Measurements from ENCODE around the gene TRIM38.

Gene TRIM38

DNA sequence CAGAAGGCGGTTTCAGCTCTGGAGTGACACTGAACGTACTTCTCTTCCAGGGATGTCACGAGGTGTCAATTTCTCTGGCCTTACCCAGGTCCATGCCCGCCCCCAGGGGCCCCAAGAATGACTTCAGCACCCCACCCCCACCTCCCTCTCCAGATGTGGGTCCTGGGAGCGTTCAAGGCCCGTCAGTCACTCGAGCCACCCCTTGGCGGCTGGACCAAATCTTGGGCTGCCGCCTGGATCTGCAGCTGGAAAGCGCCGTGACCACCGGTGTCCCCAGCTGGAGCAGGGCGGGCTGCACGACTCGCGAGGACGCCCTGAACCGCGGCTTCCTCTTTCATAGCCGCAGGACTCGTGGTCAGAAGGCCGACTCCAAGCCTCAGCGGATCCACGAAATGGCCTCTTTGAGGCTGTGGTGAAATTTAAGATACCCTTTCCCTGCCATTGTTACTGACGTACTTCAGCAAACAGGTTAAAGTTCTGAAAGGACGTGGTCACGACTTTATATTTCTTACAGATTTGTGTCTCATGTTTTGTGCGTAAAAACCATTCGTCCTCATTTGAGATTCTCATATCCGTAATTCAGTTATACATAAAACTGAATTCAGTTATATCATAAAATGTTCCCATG, 29.3 kb downstream of the TRIM38 start (continued):
- TF ChIP-seq ZNF398 (tag by site-specific recombination; IDR thresholded peaks at IDR 0.05), result peak; percentile 64; the same call in 1 of the 2 replicates
- TF ChIP-seq HOXC10 (CRISPR knock-in tag; IDR thresholded peaks at IDR 0.05), result no peak
- TF ChIP-seq ZNF623 (tag by site-specific recombination; IDR thresholded peaks at IDR 0.05), result no peak
- 0 out of 2 replicates have a peak, but pooled peaks have one; percentile 24 for TF ChIP-seq TRIM28 (IDR thresholded peaks at IDR 0.05; ENCODE audit: borderline replicate concordance, low read length)
- TF ChIP-seq, protein P1, sequence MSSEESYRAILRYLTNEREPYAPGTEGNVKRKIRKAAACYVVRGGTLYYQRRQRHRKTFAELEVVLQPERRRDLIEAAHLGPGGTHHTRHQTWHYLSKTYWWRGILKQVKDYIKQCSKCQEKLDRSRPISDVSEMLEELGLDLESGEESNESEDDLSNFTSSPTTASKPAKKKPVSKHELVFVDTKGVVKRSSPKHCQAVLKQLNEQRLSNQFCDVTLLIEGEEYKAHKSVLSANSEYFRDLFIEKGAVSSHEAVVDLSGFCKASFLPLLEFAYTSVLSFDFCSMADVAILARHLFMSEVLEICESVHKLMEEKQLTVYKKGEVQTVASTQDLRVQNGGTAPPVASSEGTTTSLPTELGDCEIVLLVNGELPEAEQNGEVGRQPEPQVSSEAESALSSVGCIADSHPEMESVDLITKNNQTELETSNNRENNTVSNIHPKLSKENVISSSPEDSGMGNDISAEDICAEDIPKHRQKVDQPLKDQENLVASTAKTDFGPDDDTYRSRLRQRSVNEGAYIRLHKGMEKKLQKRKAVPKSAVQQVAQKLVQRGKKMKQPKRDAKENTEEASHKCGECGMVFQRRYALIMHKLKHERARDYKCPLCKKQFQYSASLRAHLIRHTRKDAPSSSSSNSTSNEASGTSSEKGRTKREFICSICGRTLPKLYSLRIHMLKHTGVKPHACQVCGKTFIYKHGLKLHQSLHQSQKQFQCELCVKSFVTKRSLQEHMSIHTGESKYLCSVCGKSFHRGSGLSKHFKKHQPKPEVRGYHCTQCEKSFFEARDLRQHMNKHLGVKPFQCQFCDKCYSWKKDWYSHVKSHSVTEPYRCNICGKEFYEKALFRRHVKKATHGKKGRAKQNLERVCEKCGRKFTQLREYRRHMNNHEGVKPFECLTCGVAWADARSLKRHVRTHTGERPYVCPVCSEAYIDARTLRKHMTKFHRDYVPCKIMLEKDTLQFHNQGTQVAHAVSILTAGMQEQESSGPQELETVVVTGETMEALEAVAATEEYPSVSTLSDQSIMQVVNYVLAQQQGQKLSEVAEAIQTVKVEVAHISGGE (tag by site-specific recombination; conservative IDR thresholded peaks at IDR 0.05; ENCODE audit: low read depth), result no peak
- TF ChIP-seq, protein P2, sequence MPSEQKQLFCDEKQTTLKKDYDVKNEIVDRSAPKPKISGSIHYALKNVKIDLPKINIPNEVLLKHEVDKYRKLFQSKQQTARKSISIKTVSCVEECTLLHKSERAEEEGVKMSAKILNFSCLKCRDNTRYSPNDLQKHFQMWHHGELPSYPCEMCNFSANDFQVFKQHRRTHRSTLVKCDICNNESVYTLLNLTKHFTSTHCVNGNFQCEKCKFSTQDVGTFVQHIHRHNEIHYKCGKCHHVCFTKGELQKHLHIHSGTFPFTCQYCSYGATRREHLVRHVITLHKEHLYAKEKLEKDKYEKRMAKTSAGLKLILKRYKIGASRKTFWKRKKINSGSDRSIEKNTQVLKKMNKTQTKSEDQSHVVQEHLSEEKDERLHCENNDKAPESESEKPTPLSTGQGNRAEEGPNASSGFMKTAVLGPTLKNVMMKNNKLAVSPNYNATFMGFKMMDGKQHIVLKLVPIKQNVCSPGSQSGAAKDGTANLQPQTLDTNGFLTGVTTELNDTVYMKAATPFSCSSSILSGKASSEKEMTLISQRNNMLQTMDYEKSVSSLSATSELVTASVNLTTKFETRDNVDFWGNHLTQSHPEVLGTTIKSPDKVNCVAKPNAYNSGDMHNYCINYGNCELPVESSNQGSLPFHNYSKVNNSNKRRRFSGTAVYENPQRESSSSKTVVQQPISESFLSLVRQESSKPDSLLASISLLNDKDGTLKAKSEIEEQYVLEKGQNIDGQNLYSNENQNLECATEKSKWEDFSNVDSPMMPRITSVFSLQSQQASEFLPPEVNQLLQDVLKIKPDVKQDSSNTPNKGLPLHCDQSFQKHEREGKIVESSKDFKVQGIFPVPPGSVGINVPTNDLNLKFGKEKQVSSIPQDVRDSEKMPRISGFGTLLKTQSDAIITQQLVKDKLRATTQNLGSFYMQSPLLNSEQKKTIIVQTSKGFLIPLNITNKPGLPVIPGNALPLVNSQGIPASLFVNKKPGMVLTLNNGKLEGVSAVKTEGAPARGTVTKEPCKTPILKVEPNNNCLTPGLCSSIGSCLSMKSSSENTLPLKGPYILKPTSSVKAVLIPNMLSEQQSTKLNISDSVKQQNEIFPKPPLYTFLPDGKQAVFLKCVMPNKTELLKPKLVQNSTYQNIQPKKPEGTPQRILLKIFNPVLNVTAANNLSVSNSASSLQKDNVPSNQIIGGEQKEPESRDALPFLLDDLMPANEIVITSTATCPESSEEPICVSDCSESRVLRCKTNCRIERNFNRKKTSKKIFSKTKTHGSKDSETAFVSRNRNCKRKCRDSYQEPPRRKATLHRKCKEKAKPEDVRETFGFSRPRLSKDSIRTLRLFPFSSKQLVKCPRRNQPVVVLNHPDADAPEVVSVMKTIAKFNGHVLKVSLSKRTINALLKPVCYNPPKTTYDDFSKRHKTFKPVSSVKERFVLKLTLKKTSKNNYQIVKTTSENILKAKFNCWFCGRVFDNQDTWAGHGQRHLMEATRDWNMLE (tag by site-specific recombination; conservative IDR thresholded peaks at IDR 0.05; ENCODE audit: low read depth), result no peak
- no peak for TF ChIP-seq ZSCAN16 (tag by site-specific recombination; IDR thresholded peaks at IDR 0.05)
- no peak for TF ChIP-seq ZNF2 (tag by site-specific recombination; IDR thresholded peaks at IDR 0.05)

- peak overlapping the region; percentile 55 for H3K4me3 ChIP-seq (ENCODE audit: low read depth, low read length)
- H3K36me3 ChIP-seq (ENCODE audit: control insufficient read depth in 2 of 2, insufficient read depth in 1 of 2, low read length in 2 of 2), result peaks cover 0 to 6% of the 10 kb centered on the region in 2 experiments; a peak in 1 of 3 replicates
- peak overlapping the region; percentile 62 for H3K27ac ChIP-seq (ENCODE audit: extremely low read depth, low read depth, low read length)
- H3K4me1 ChIP-seq (ENCODE audit: control insufficient read depth, insufficient read depth, low read length), result no peaks in the 10 kb centered on the region
- H3K9me3 ChIP-seq (ENCODE audit: control insufficient read depth, insufficient read depth, low read depth, low read length), result no peaks in the 10 kb centered on the region
- CTCF ChIA-PET, result interaction anchor here (0.5 to 5.9 kb wide), 42 partner anchors 10 to 1743 kb away, joined by 3 to 102 read pairs (median 4); partner anchors contain the start of genes SLC17A3 and TRIM38
- POLR2A ChIA-PET, result interaction anchor here (0.6 to 3.2 kb wide), 15 partner anchors 10 to 132 kb away, joined by 3 to 58 read pairs (median 6); partner anchors contain the start of gene TRIM38
- TF ChIP-seq EGR2 (tag by site-specific recombination; IDR thresholded peaks at IDR 0.05; ENCODE audit: low read depth) (no peak), ZNF704 (tag by site-specific recombination; IDR thresholded peaks at IDR 0.05) (no peak), ZNF175 (tag by site-specific recombination; IDR thresholded peaks at IDR 0.05) (no peak), ZNF785 (tag by site-specific recombination; IDR thresholded peaks at IDR 0.05) (no peak), ZNF571 (tag by site-specific recombination; IDR thresholded peaks at IDR 0.05) (no peak), SALL2 (tag by site-specific recombination; IDR thresholded peaks at IDR 0.05; ENCODE audit: borderline replicate concordance) (no peak), ZNF514 (tag by site-specific recombination; IDR thresholded peaks at IDR 0.05) (no peak)
- TF ChIP-seq, protein P3, sequence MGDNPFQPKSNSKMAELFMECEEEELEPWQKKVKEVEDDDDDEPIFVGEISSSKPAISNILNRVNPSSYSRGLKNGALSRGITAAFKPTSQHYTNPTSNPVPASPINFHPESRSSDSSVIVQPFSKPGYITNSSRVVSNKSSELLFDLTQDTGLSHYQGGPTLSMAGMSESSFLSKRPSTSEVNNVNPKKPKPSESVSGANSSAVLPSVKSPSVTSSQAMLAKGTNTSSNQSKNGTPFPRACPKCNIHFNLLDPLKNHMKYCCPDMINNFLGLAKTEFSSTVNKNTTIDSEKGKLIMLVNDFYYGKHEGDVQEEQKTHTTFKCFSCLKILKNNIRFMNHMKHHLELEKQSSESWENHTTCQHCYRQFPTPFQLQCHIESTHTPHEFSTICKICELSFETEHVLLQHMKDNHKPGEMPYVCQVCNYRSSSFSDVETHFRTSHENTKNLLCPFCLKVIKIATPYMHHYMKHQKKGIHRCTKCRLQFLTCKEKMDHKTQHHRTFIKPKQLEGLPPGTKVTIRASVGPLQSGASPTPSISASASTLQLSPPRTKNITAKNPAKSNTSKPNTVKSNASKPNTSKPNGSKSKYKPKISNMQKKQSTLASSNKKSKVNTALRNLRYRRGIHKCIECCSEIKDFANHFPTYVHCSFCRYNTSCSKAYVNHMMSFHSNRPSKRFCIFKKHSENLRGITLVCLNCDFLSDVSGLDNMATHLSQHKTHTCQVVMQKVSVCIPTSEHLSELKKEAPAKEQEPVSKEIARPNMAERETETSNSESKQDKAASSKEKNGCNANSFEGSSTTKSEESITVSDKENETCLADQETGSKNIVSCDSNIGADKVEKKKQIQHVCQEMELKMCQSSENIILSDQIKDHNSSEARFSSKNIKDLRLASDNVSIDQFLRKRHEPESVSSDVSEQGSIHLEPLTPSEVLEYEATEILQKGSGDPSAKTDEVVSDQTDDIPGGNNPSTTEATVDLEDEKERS (tag by site-specific recombination; IDR thresholded peaks at IDR 0.05), result no peak
- TF ChIP-seq, protein P4, sequence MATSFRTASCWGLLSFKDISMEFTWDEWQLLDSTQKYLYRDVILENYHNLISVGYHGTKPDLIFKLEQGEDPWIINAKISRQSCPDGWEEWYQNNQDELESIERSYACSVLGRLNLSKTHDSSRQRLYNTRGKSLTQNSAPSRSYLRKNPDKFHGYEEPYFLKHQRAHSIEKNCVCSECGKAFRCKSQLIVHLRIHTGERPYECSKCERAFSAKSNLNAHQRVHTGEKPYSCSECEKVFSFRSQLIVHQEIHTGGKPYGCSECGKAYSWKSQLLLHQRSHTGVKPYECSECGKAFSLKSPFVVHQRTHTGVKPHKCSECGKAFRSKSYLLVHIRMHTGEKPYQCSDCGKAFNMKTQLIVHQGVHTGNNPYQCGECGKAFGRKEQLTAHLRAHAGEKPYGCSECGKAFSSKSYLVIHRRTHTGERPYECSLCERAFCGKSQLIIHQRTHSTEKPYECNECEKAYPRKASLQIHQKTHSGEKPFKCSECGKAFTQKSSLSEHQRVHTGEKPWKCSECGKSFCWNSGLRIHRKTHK (tag by site-specific recombination; IDR thresholded peaks at IDR 0.05), result no peak
Observed at GRCh38 chr6:25992413-25993340, 30.1 kb downstream of the TRIM38 start.
